Measurements from ENCODE around the gene MDK. TPM values are rescaled to one million over a fixed set of nuclear protein-coding genes. Genes with fewer than 3 reads are reported as not detected.

The MDK gene
- total and polyA plus RNA-seq, 10 donors: 16.2 to 52.8 (median 27.4) TPM

DNA sequence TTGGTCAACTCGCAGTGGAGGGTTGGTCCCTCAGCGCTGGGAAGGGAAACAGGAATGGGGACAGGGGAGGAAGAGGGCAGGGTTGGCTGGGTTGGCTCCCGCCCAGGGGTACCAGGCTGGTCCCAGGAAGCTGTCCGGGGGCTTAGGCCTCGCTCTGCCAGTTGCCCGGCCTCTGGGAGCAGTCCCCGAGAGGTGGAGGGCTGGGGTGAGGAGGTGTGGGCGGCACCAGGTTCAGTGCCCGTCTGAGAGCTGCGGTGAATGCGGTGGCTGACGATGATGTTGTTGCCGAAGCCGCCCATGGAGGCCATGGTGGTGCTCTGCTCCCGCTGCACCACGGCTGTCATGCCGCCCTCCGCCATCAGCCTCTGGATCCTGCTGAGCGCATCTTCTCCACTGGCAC, 16.1 kb downstream of the MDK start:
- WGBS, 5 donors: 95 to 99% (median 97%) methylated on average over 18 to 19 of the region's 19 CpGs
- no peak for DNase-seq

GRCh38 chr11:46402957-46403902, 21.8 kb downstream of the MDK start:
- H3K27ac ChIP-seq: peak overlapping the region in 5 of 8 donors; percentile 0 to 41 (median 33)
- intact Hi-C loops (cut with DNase I; ENCODE audit: low total_unique reads): no loop called here
- H3K4me3 ChIP-seq: no peak overlapping the region
- H3K9me3 ChIP-seq: no peaks in the 10 kb centered on the region
- H3K27me3 ChIP-seq (replicated peaks in 1 of 7): no peaks in the 10 kb centered on the region
- DNase-seq: no peak
- TF ChIP-seq POLR2A (IDR thresholded peaks at IDR 0.05) (no peak), CTCF (IDR thresholded peaks at IDR 0.05 in 8 of 11, conservative IDR thresholded peaks at IDR 0.05 in 3 of 11) (no peak), POLR2AphosphoS5 (IDR thresholded peaks at IDR 0.05) (no peak)
- peaks cover 0 to 99% (median 49%) of the 10 kb centered on the region in 6 donors for H3K36me3 ChIP-seq
- H3K4me1 ChIP-seq: peaks cover 0 to 28% (median 0%) of the 10 kb centered on the region in 6 donors
- WGBS, 5 donors: 82 to 86% (median 84%) methylated on average over 6 of the region's 6 CpGs

More for the DNA sequence above, 16.1 kb downstream of the MDK start:
- Histone ChIP-seq H3K4me1 (peaks cover 4 to 15% (median 9%) of the 10 kb centered on the region in 6 donors), H3K27ac (no peak overlapping the region), H3K9me3 (no peaks in the 10 kb centered on the region), H3K27me3 (replicated peaks in 1 of 7) (peaks cover 0 to 13% (median 4%) of the 10 kb centered on the region in 7 donors), H3K36me3 (peaks cover 0 to 72% (median 19%) of the 10 kb centered on the region in 6 donors), H3K4me3 (no peak overlapping the region)
- TF ChIP-seq CTCF (IDR thresholded peaks at IDR 0.05 in 8 of 11, conservative IDR thresholded peaks at IDR 0.05 in 3 of 11) (no peak), POLR2AphosphoS5 (IDR thresholded peaks at IDR 0.05) (peak in 1 of 3 donors; percentile 42)
- intact Hi-C loops (cut with DNase I; ENCODE audit: low total_unique reads): no loop called here

GRCh38 chr11:46404476-46405017, 23.1 kb downstream of the MDK start:
- 71 to 100% (median 87%) methylated on average over 5 of the region's 5 CpGs for WGBS, 5 donors
- Histone ChIP-seq H3K27me3 (replicated peaks in 1 of 7) (no peaks in the 10 kb centered on the region), H3K36me3 (peaks cover 0 to 99% (median 62%) of the 10 kb centered on the region in 6 donors), H3K4me3 (no peak overlapping the region), H3K4me1 (peaks cover 0 to 28% (median 0%) of the 10 kb centered on the region in 6 donors), H3K9me3 (no peaks in the 10 kb centered on the region), H3K27ac (peak overlapping the region in 3 of 8 donors; percentile 19 to 41 (median 37))
- intact Hi-C loops (cut with DNase I; ENCODE audit: low total_unique reads): no loop called here
- TF ChIP-seq POLR2AphosphoS5 (IDR thresholded peaks at IDR 0.05) (peak in 1 of 3 donors; percentile 11), POLR2A (IDR thresholded peaks at IDR 0.05) (no peak), CTCF (IDR thresholded peaks at IDR 0.05 in 8 of 11, conservative IDR thresholded peaks at IDR 0.05 in 3 of 11) (no peak)
- no peak for DNase-seq

GRCh38 chr11:46407635-46408034, 26.2 kb downstream of the MDK start:
- DNase-seq: no peak

More at GRCh38 chr11:46407635-46408034, 26.2 kb downstream of the MDK start:
- Histone ChIP-seq H3K9me3 (no peaks in the 10 kb centered on the region), H3K4me3 (no peak overlapping the region), H3K36me3 (peaks cover 0 to 100% (median 75%) of the 10 kb centered on the region in 6 donors), H3K27me3 (replicated peaks in 1 of 7) (no peaks in the 10 kb centered on the region), H3K4me1 (peaks cover 0 to 28% (median 0%) of the 10 kb centered on the region in 6 donors), H3K27ac (no peak overlapping the region)
- intact Hi-C loops (cut with DNase I; ENCODE audit: low total_unique reads): no loop called here
- WGBS, 5 donors: 89 to 95% (median 90%) methylated on average over 10 of the region's 10 CpGs
- TF ChIP-seq POLR2AphosphoS5 (IDR thresholded peaks at IDR 0.05) (no peak), CTCF (IDR thresholded peaks at IDR 0.05 in 8 of 11, conservative IDR thresholded peaks at IDR 0.05 in 3 of 11) (no peak), POLR2A (IDR thresholded peaks at IDR 0.05) (no peak)
